DND-41 (cell line): ENCODE results near the gene TET1.

ENCODE experiments used
- ATAC-seq: fragments of 200-7000 bp; cut with Tn5 transposase; 3 replicates; pipeline ENCODE4 v1.9.1; 2021; ENCODE audit warnings: low read depth; ENCODE audit not compliant: insufficient read depth
- DNase-seq: peaks from one replicate; pipeline ENCODE4 v3.0.0-alpha.2; 2020
- H2AFZ ChIP-seq: 2 replicates; pipeline ENCODE4 v1.6.0; 2012; ENCODE audit warnings: low read depth, low read length
- H3K27ac ChIP-seq: 2 replicates; pipeline ENCODE4 v1.5.1; 2012; ENCODE audit warnings: low read length, inconsistent platforms
- H3K27me3 ChIP-seq: fragments of 200-600 bp; sonication (generic); 2 replicates; pipeline ENCODE4 v1.6.0; 2012; ENCODE audit warnings: low read length, mild to moderate bottlenecking, inconsistent platforms; ENCODE audit not compliant: insufficient read depth, poor library complexity
- H3K36me3 ChIP-seq: 2 replicates; pipeline ENCODE4 v1.5.1; 2012; ENCODE audit warnings: low read length, inconsistent platforms; ENCODE audit not compliant: insufficient read depth
- H3K4me1 ChIP-seq: 2 replicates; pipeline ENCODE4 v1.5.1; 2012; ENCODE audit warnings: mild to moderate bottlenecking, low read length; ENCODE audit not compliant: insufficient read depth
- H3K4me2 ChIP-seq: 2 replicates; pipeline ENCODE4 v1.6.0; 2012; ENCODE audit warnings: mild to moderate bottlenecking, moderate library complexity, low read length, inconsistent platforms; ENCODE audit not compliant: insufficient read depth
- H3K4me3 ChIP-seq, 2 experiments: fragments of 200-600 bp in 1 of 2; shearing (Covaris generic) in 1 of 2; 2 replicates each; pipeline ENCODE4 v1.5.1; 2012 to 2016; ENCODE audit warnings: inconsistent platforms in 2 of 2, low read length in 2 of 2, mild to moderate bottlenecking in 2 of 2, low read depth in 1 of 2, moderate library complexity in 1 of 2
- H3K79me2 ChIP-seq: 2 replicates; pipeline ENCODE4 v1.6.0; 2012; ENCODE audit warnings: low read length, inconsistent platforms; ENCODE audit not compliant: insufficient read depth
- H3K9ac ChIP-seq: 2 replicates; pipeline ENCODE4 v1.6.0; 2012; ENCODE audit warnings: low read depth, mild to moderate bottlenecking, inconsistent platforms, low read length, moderate library complexity
- H3K9me3 ChIP-seq: 2 replicates; pipeline ENCODE4 v1.5.1; 2012; ENCODE audit warnings: low read length, moderate library complexity, mild to moderate bottlenecking, inconsistent platforms; ENCODE audit not compliant: insufficient read depth, severe bottlenecking
- H4K20me1 ChIP-seq: 2 replicates; pipeline ENCODE4 v1.6.0; 2012; ENCODE audit warnings: low read length; ENCODE audit not compliant: insufficient read depth
- EZH2 ChIP-seq: IDR thresholded peaks from 3 replicates; pipeline ENCODE4 v1.6.1; 2012; ENCODE audit warnings: borderline replicate concordance, low read depth, mild to moderate bottlenecking, moderate library complexity, low read length, inconsistent platforms; ENCODE audit not compliant: severe bottlenecking
- TF ChIP-seq, protein P1 (sequence below): IDR thresholded peaks from 2 replicates; pipeline ENCODE4 v1.5.1; 2012; ENCODE audit warnings: borderline replicate concordance, low read length, moderate library complexity, mild to moderate bottlenecking; ENCODE audit not compliant: poor library complexity, severe bottlenecking; ENCODE audit errors: extremely low read depth

Gene TET1

DNA sequence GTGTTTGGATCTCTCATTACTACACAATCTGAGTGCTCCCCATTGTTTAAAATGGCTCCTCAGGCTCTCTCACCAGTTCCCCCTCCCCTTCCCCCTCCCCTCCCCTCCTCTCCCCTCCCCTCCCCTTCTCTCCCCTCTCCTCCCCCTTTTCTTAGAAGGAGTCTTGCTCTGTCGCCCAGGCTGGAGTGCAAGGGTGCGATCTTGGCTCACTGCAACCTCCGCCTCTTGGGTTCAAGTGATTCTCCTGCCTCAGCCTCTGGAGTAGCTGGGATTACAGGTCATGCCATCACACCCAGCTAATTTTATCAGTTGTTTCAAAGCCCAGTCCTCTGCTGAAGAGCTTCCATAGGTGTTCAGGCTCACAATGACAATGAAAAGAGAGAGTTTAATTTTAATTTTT is 157.3 kb downstream of the TET1 start:
- Histone ChIP-seq H3K9ac (no peak overlapping the region), H3K27ac (no peak overlapping the region), H3K9me3 (no peaks in the 10 kb centered on the region), H3K27me3 (no peaks in the 10 kb centered on the region), H2AFZ (peak overlapping the region; percentile 33; the same call in 1 of the 2 replicates), H3K79me2 (peaks cover 15% of the 10 kb centered on the region), H3K4me2 (no peak overlapping the region), H3K36me3 (peaks cover 6% of the 10 kb centered on the region; the same call in 1 of the 2 replicates), H3K4me3 (no peak overlapping the region), H3K4me1 (peaks cover 12% of the 10 kb centered on the region), H4K20me1 (no peaks in the 10 kb centered on the region)
- ATAC-seq = no peak
- no peak for TF ChIP-seq EZH2
- TF ChIP-seq, protein P1, sequence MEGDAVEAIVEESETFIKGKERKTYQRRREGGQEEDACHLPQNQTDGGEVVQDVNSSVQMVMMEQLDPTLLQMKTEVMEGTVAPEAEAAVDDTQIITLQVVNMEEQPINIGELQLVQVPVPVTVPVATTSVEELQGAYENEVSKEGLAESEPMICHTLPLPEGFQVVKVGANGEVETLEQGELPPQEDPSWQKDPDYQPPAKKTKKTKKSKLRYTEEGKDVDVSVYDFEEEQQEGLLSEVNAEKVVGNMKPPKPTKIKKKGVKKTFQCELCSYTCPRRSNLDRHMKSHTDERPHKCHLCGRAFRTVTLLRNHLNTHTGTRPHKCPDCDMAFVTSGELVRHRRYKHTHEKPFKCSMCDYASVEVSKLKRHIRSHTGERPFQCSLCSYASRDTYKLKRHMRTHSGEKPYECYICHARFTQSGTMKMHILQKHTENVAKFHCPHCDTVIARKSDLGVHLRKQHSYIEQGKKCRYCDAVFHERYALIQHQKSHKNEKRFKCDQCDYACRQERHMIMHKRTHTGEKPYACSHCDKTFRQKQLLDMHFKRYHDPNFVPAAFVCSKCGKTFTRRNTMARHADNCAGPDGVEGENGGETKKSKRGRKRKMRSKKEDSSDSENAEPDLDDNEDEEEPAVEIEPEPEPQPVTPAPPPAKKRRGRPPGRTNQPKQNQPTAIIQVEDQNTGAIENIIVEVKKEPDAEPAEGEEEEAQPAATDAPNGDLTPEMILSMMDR = no peak
- no peak for DNase-seq

DNA sequence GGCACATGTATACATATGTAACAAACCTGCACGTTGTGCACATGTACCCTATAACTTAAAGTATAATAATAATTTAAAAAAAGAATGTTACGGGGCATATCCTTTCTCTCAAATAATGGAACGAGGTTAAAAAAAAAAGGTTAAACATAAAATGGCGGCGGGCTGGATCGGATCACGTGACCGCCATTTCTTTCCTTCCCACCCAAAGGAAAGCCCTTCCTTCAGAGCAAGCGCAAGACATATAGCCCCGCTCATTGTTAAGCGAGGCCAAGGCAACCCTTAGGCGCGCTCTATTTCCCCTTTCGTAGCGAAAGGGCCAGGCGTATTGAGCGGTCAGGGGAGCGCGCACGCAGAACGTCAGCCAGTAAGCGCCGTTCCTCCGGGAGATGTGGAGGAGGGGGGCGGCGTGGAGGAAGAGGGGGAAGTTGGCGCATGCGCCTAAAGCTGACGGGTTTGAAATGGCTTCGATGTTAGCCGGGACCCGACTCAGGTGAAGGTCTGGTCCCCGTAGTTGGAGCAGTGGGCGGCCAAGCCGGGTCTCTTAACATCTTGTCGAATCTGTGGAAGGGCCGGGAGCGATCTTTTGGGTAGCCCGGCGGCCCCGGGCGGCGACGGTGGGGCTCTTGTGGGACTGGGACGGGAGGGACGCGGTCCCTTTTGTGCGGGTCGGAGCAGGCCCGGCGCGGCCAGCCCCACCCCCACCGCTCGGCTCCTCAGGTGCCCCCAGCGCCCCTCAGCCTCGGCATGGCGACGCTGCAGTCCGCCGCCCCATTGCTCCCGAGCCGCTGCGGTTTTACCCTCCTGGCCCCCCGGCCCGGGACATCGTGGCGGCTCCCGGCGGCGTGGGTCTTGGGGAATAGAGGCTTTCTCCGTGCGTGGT is 160.9 kb downstream of the TET1 start, which contains the start of gene CCAR1:
Gene CCAR1 (plus strand): TSS at position 447 of the 880 bp plus-strand sequence. CDS start 1,266 bp downstream, outside the sequence.
- Histone ChIP-seq H4K20me1 (no peaks in the 10 kb centered on the region), H3K27me3 (no peaks in the 10 kb centered on the region), H3K4me3 (peak within 1 kb of the TSS; percentile 90 to 92), H3K9me3 (no peaks in the 10 kb centered on the region), H3K9ac (peak within 1 kb of the TSS; percentile 97), H3K4me1 (peaks cover 30% of the 10 kb centered on the region), H3K79me2 (peaks cover 49% of the 10 kb centered on the region), H3K27ac (peak within 1 kb of the TSS; percentile 80), H3K4me2 (peak within 1 kb of the TSS; percentile 81), H2AFZ (peak within 1 kb of the TSS; percentile 77), H3K36me3 (peaks cover 37% of the 10 kb centered on the region)
- TF ChIP-seq, protein P1 = no peak
- TF ChIP-seq EZH2 = no peak
- peak; percentile 98 for DNase-seq
- peak; percentile 98 for ATAC-seq

DNA sequence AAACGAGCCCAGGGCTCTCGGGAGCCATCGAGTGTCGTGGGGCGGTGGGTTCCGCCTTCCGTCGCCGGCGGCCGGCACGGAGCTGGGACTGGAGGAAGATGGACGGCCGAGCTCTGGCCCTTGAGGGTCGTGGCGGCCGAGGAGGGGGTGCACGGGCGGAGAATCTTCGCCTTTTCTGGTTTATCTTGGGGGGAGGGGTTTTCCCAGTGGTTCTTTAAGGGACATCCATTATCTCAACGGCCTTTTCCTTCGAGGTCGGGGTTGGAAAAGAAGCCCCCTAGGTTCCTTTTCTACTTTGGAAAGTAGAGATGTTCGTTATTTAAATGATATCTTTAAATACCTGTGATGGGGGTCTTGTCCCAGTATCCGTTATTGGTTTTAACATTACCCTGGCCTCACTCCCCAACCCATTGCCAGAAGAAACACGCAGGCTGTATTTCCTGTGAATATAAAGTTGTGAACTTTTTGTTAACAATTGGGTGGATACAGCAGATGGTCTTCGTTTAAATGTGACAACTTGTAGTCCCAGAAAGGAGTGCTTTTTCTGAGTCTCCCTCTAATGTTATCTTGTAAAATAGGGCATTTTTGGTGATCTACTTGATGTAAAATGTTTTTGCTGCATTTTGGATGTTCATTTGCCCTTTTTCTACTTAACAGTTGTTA is 161.7 kb downstream of the TET1 start:
- H3K27me3 ChIP-seq = no peaks in the 10 kb centered on the region
- peak overlapping the region; percentile 74 for H2AFZ ChIP-seq
- peak overlapping the region; percentile 81 for H3K4me2 ChIP-seq
- peaks cover 34% of the 10 kb centered on the region for H3K4me1 ChIP-seq
- peak overlapping the region; percentile 90 to 92 for H3K4me3 ChIP-seq
- H3K9me3 ChIP-seq = no peaks in the 10 kb centered on the region
- H4K20me1 ChIP-seq = no peaks in the 10 kb centered on the region
- peak overlapping the region; percentile 80 for H3K27ac ChIP-seq
- DNase-seq (no peak), ATAC-seq (no peak; the same call in 2 of the 3 replicates)
- peaks cover 44% of the 10 kb centered on the region for H3K36me3 ChIP-seq
- TF ChIP-seq, protein P1 = no peak
- no peak for TF ChIP-seq EZH2
- H3K79me2 ChIP-seq = peaks cover 56% of the 10 kb centered on the region
- H3K9ac ChIP-seq = peak overlapping the region; percentile 97
